ENCODE measurements around the gene PTK7. TPM values are rescaled to one million over a fixed set of nuclear protein-coding genes. Genes with fewer than 3 reads are reported as not detected.

The PTK7 gene
- total and polyA plus RNA-seq, 8 donors = 4.0 to 64.9 (median 27.4) TPM

GRCh38 chr6:43171707-43172103, 95.6 kb downstream of the PTK7 start:
- WGBS, 5 donors = 0 to 1% (median 0%) methylated on average over 3 to 57 of the region's 57 CpGs
- intact Hi-C loops (cut with DNase I; ENCODE audit: low total_unique reads) = no loop called here
- Histone ChIP-seq H3K9me3 (no peaks in the 10 kb centered on the region), H3K27me3 (no peaks in the 10 kb centered on the region), H3K27ac (peak overlapping the region; percentile 91 to 100 (median 99)), H3K36me3 (peaks cover 13 to 17% (median 16%) of the 10 kb centered on the region in 4 donors), H3K4me1 (peaks cover 32 to 51% (median 50%) of the 10 kb centered on the region in 4 donors), H3K4me3 (peak overlapping the region; percentile 93 to 95 (median 94))
- DNase-seq = peak in 1 of 2 donors; percentile 71
- no peak for TF ChIP-seq POLR2A (IDR thresholded peaks at IDR 0.05)
- no peak for TF ChIP-seq POLR2AphosphoS5 (IDR thresholded peaks at IDR 0.05)
- TF ChIP-seq EP300 (IDR thresholded peaks at IDR 0.05) = no peak
- no peak for TF ChIP-seq CTCF (IDR thresholded peaks at IDR 0.05)

- WGBS, 5 donors = 1 to 2% (median 2%) methylated on average over 45 to 46 of the region's 46 CpGs
- H3K4me1 ChIP-seq = peaks cover 32 to 53% (median 50%) of the 10 kb centered on the region in 4 donors
- H3K27me3 ChIP-seq = no peaks in the 10 kb centered on the region
- H3K36me3 ChIP-seq = peaks cover 19 to 23% (median 22%) of the 10 kb centered on the region in 4 donors
- intact Hi-C loops (cut with DNase I; ENCODE audit: low total_unique reads) = no loop called here
- peak overlapping the region; percentile 93 to 95 (median 94) for H3K4me3 ChIP-seq
- DNase-seq = peak; percentile 39 to 84
- TF ChIP-seq CTCF (IDR thresholded peaks at IDR 0.05) (no peak), EP300 (IDR thresholded peaks at IDR 0.05) (no peak), POLR2A (IDR thresholded peaks at IDR 0.05) (no peak), POLR2AphosphoS5 (IDR thresholded peaks at IDR 0.05) (no peak)
- H3K27ac ChIP-seq = peak overlapping the region; percentile 91 to 100 (median 99)
- H3K9me3 ChIP-seq = no peaks in the 10 kb centered on the region
Measured at GRCh38 chr6:43172104-43173007, 96.2 kb downstream of the PTK7 start.

- intact Hi-C loops (cut with DNase I; ENCODE audit: low total_unique reads) = no loop called here
- Histone ChIP-seq H3K27me3 (no peaks in the 10 kb centered on the region), H3K27ac (peak overlapping the region; percentile 91 to 100 (median 99)), H3K9me3 (no peaks in the 10 kb centered on the region), H3K36me3 (peaks cover 26 to 37% (median 36%) of the 10 kb centered on the region in 4 donors), H3K4me1 (peaks cover 32 to 57% (median 50%) of the 10 kb centered on the region in 4 donors), H3K4me3 (peak overlapping the region; percentile 93 to 95 (median 94))
- DNase-seq = peak in 1 of 2 donors; percentile 37
- TF ChIP-seq POLR2AphosphoS5 (IDR thresholded peaks at IDR 0.05) (no peak), EP300 (IDR thresholded peaks at IDR 0.05) (no peak), POLR2A (IDR thresholded peaks at IDR 0.05) (no peak), CTCF (IDR thresholded peaks at IDR 0.05) (no peak)
- WGBS, 5 donors = 37 to 58% (median 42%) methylated on average over 8 to 11 of the region's 11 CpGs
Measured at GRCh38 chr6:43173591-43174262, 97.6 kb downstream of the PTK7 start.
